T-helper 1 cell treated with Interleukin-12 subunit alpha and Interleukin-12 subunit beta and Interleukin-4 antibody, amounts not matched to agents 30 μg/mL and 1 μg/mL, for 36 hours (primary cell): ENCODE data around the gene RFFL.

Experiments
- H3K27ac Mint-ChIP-seq: one replicate; pipeline ENCODE4 v1.8.0; 2021; ENCODE audit warnings: mild to moderate bottlenecking, mixed read lengths
- H3K27me3 Mint-ChIP-seq: one replicate; pipeline ENCODE4 v1.8.0; 2021; ENCODE audit warnings: low read depth, mixed read lengths
- H3K36me3 Mint-ChIP-seq: one replicate; pipeline ENCODE4 v1.8.0; 2021; ENCODE audit warnings: low read depth, mixed read lengths
- H3K4me1 Mint-ChIP-seq: one replicate; pipeline ENCODE4 v1.8.0; 2021; ENCODE audit warnings: low read depth, mixed read lengths
- H3K4me3 Mint-ChIP-seq: one replicate; pipeline ENCODE4 v1.8.0; 2021; ENCODE audit warnings: mild to moderate bottlenecking, moderate library complexity, mixed read lengths
- H3K9me3 Mint-ChIP-seq: one replicate; pipeline ENCODE4 v1.8.0; 2021; ENCODE audit warnings: mixed read lengths

RFFL gene

GRCh38 chr17:34993031-34993430 lies 70.5 kb downstream of the RFFL start:
- no peaks in the 10 kb centered on the region for H3K27me3 Mint-ChIP-seq
- peaks cover 20% of the 10 kb centered on the region for H3K4me1 Mint-ChIP-seq
- H3K27ac Mint-ChIP-seq: no peak overlapping the region
- no peaks in the 10 kb centered on the region for H3K9me3 Mint-ChIP-seq
- H3K36me3 Mint-ChIP-seq: peaks cover 39% of the 10 kb centered on the region
- no peak overlapping the region for H3K4me3 Mint-ChIP-seq

- no peaks in the 10 kb centered on the region for H3K9me3 Mint-ChIP-seq
- H3K4me1 Mint-ChIP-seq: peaks cover 19% of the 10 kb centered on the region
- H3K4me3 Mint-ChIP-seq: no peak overlapping the region
- no peaks in the 10 kb centered on the region for H3K27me3 Mint-ChIP-seq
- no peak overlapping the region for H3K27ac Mint-ChIP-seq
- peaks cover 44% of the 10 kb centered on the region for H3K36me3 Mint-ChIP-seq
Observed at GRCh38 chr17:34991606-34992005, 71.9 kb downstream of the RFFL start.

- H3K4me3 Mint-ChIP-seq: no peak overlapping the region
- no peaks in the 10 kb centered on the region for H3K27me3 Mint-ChIP-seq
- no peak overlapping the region for H3K27ac Mint-ChIP-seq
- H3K4me1 Mint-ChIP-seq: peaks cover 19% of the 10 kb centered on the region
- peaks cover 48% of the 10 kb centered on the region for H3K36me3 Mint-ChIP-seq
- no peaks in the 10 kb centered on the region for H3K9me3 Mint-ChIP-seq
Observed at GRCh38 chr17:34990921-34991365, 72.6 kb downstream of the RFFL start.

DNA sequence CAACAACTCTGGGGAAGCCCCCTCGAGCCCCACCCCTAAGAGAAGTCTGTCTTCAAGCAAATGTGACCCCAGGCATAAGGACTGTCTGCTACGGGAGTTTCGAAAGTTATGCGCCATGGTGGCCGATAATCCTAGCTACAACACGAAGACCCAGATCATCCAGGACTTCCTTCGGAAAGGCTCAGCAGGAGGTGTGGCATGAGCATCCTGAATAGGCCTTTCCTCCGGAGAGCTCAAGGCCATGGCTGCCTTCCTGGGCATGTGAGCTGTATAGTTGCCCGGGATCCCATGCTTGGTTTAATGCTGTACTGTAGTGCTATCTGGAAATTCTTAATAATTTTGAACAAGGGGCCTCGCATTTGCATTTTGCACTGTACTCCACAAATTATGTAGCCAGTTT lies 74.0 kb downstream of the RFFL start:
- H3K36me3 Mint-ChIP-seq: peaks cover 58% of the 10 kb centered on the region
- H3K4me1 Mint-ChIP-seq: peaks cover 24% of the 10 kb centered on the region
- H3K9me3 Mint-ChIP-seq: no peaks in the 10 kb centered on the region
- no peak overlapping the region for H3K27ac Mint-ChIP-seq
- no peak overlapping the region for H3K4me3 Mint-ChIP-seq
- H3K27me3 Mint-ChIP-seq: no peaks in the 10 kb centered on the region

GRCh38 chr17:34988644-34989043 lies 74.9 kb downstream of the RFFL start:
- Mint-ChIP-seq H3K27ac (no peak overlapping the region), H3K36me3 (peaks cover 61% of the 10 kb centered on the region), H3K27me3 (no peaks in the 10 kb centered on the region), H3K4me3 (no peak overlapping the region), H3K4me1 (peaks cover 28% of the 10 kb centered on the region), H3K9me3 (no peaks in the 10 kb centered on the region)

DNA sequence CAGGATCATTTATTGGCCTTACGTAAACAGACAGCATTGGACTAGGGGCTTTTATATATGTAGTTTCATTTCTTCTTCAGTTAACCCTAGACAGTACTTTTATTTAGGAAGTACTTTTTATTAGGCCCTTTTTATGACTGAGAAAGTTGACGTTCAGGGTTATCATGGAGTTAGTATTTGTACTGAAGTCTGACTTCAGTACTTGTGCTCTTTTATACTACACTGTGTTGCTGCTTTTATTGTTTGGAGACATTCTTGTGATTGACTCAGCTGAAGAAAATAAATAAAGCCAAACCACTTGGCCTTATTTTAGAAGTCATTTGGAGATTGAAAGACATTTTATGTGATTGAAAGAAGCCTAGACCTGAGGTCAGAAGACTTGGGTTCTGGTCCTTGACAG lies 76.3 kb downstream of the RFFL start:
- H3K4me1 Mint-ChIP-seq: peaks cover 26% of the 10 kb centered on the region
- no peaks in the 10 kb centered on the region for H3K9me3 Mint-ChIP-seq
- H3K4me3 Mint-ChIP-seq: no peak overlapping the region
- H3K36me3 Mint-ChIP-seq: peaks cover 57% of the 10 kb centered on the region
- no peaks in the 10 kb centered on the region for H3K27me3 Mint-ChIP-seq
- no peak overlapping the region for H3K27ac Mint-ChIP-seq

GRCh38 chr17:34981538-34982241 lies 81.8 kb downstream of the RFFL start:
- Mint-ChIP-seq H3K27me3 (no peaks in the 10 kb centered on the region), H3K4me1 (peaks cover 38% of the 10 kb centered on the region)

GRCh38 chr17:34980681-34981537 lies 82.6 kb downstream of the RFFL start:
- Mint-ChIP-seq H3K27ac (peak overlapping the region; percentile 95), H3K4me3 (peak overlapping the region; percentile 87), H3K4me1 (peaks cover 38% of the 10 kb centered on the region), H3K9me3 (no peaks in the 10 kb centered on the region), H3K27me3 (no peaks in the 10 kb centered on the region), H3K36me3 (peaks cover 23% of the 10 kb centered on the region)

More at GRCh38 chr17:34981538-34982241, 81.8 kb downstream of the RFFL start:
- H3K9me3 Mint-ChIP-seq: no peaks in the 10 kb centered on the region
- peak overlapping the region; percentile 87 for H3K4me3 Mint-ChIP-seq
- peaks cover 29% of the 10 kb centered on the region for H3K36me3 Mint-ChIP-seq
- peak overlapping the region; percentile 95 for H3K27ac Mint-ChIP-seq

DNA sequence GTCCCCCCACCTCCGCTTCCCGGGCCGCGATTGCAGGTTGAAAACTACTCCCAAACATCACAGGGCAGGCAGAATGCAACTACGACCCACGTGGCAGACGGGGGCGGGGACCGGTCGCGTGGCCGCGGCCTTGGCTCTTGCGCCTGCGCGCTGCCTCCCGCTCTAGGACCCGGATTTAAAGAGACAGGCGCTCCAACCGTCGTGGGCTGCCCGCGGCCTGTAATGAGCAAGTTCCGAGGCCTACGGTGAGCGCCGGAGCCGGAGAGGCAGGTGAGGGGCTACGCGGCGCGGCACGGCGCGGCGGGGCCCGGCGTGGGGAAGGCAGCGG lies 83.2 kb downstream of the RFFL start, which contains the start of gene LIG3:
Gene LIG3 (plus strand): TSS at position 160 of the 328 bp plus-strand sequence. CDS start 2,494 bp downstream, outside the sequence.
- Mint-ChIP-seq H3K4me1 (peaks cover 36% of the 10 kb centered on the region), H3K9me3 (no peaks in the 10 kb centered on the region), H3K4me3 (peak within 1 kb of the TSS; percentile 93)

GRCh38 chr17:34979650-34980352 lies 83.7 kb downstream of the RFFL start:
- Mint-ChIP-seq H3K36me3 (peaks cover 15% of the 10 kb centered on the region), H3K27me3 (no peaks in the 10 kb centered on the region), H3K4me3 (peak overlapping the region; percentile 93), H3K4me1 (peaks cover 37% of the 10 kb centered on the region), H3K9me3 (no peaks in the 10 kb centered on the region), H3K27ac (peak overlapping the region; percentile 95)

More for the DNA sequence above, 83.2 kb downstream of the RFFL start, which contains the start of gene LIG3:
- peak within 1 kb of the TSS; percentile 95 for H3K27ac Mint-ChIP-seq
- peaks cover 18% of the 10 kb centered on the region for H3K36me3 Mint-ChIP-seq
- H3K27me3 Mint-ChIP-seq: no peaks in the 10 kb centered on the region

GRCh38 chr17:34979153-34979552 lies 84.4 kb downstream of the RFFL start:
- H3K4me1 Mint-ChIP-seq: peaks cover 36% of the 10 kb centered on the region
- H3K27ac Mint-ChIP-seq: no peak overlapping the region

DNA sequence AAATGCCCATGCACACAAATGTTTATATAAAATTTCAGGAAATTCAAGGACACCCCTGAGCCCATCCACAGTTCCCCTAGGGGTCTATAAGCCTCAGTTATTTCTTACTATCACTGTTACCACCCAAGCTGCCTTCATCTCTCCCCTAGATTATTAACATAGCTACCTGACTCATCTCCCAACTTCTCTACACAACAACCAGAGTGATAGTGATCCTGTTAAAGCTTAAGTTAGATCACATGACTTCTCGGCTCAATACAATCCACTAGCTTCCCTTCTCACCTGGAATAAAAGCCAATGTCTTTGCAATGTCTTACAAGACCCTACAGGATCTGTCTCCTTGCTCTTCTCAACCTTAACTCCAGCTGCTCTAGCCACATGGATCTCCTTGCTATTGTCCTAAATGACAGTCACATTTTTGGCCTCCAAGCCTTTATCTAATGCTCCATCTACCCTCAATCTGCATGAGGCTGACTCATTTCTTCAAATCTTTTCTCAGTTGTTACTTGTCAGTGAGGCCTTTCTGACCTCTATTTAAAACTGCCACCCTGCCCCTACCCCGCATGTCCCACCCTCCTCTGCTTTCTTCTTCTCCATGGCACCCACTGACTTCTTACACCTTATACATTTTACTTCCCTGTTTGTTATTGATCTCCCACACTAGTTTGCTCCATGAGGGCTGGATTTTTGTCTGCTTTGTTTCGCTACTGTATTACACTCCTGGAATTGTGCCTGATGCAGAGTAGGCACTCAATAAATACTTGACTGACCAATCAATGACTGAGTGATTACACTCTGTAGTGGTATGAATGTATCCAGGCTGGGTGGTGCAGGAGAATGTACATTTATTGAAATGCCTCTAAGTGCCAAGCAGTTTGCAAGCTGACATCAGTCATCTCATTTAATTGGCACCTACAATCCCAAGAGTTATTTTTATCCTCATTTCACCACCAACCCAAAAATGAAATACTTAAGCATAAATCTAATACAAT lies 88.4 kb downstream of the RFFL start:
- H3K4me1 Mint-ChIP-seq: peaks cover 17% of the 10 kb centered on the region
- H3K9me3 Mint-ChIP-seq: no peaks in the 10 kb centered on the region
- H3K27me3 Mint-ChIP-seq: no peaks in the 10 kb centered on the region
- no peaks in the 10 kb centered on the region for H3K36me3 Mint-ChIP-seq
- no peak overlapping the region for H3K27ac Mint-ChIP-seq
- no peak overlapping the region for H3K4me3 Mint-ChIP-seq

More at GRCh38 chr17:34979153-34979552, 84.4 kb downstream of the RFFL start:
- H3K9me3 Mint-ChIP-seq: no peaks in the 10 kb centered on the region
- H3K27me3 Mint-ChIP-seq: no peaks in the 10 kb centered on the region
- H3K36me3 Mint-ChIP-seq: peaks cover 10% of the 10 kb centered on the region
- peak overlapping the region; percentile 18 for H3K4me3 Mint-ChIP-seq

GRCh38 chr17:34974179-34974578 lies 89.3 kb downstream of the RFFL start:
- no peaks in the 10 kb centered on the region for H3K27me3 Mint-ChIP-seq
- peaks cover 10% of the 10 kb centered on the region for H3K4me1 Mint-ChIP-seq
- no peaks in the 10 kb centered on the region for H3K9me3 Mint-ChIP-seq
- peaks cover 3% of the 10 kb centered on the region for H3K36me3 Mint-ChIP-seq
- H3K4me3 Mint-ChIP-seq: no peak overlapping the region
- H3K27ac Mint-ChIP-seq: no peak overlapping the region
